K562 (cell line): ENCODE measurements around the gene PPP1R15B. TPM values are rescaled to one million over a fixed set of nuclear protein-coding genes. Genes with fewer than 3 reads are reported as not detected.

Source experiments
- ATAC-seq: fragments of 200-7000 bp; cut with Tn5 transposase; 3 replicates; pipeline ENCODE4 v1.9.1; 2020; ENCODE audit warnings: moderate library complexity
- BruUV-seq: library from RNA; stranded (reverse); fragments of 400-500 nt; replicated peaks from 2 replicates; lab custom pipeline; 2021; lab: Mats Ljungman, UMichigan
- CTCF ChIA-PET: fragments of 300-600 bp; formaldehyde crosslinking; extraction: SDS; loops from one replicate; lab custom pipeline; 2021; ENCODE audit warnings: low intra/inter-chr PET ratio; lab: Yijun Ruan, JAX
- POLR2A ChIA-PET: fragments of 300-600, 350-650 bp; sonication (Branson Sonifier 250); formaldehyde crosslinking; extraction: SDS; loops from one replicate; lab custom pipeline; 2021; ENCODE audit warnings: antibody characterized with exemption, inconsistent platforms; lab: Yijun Ruan, JAX
- DNase-seq, 4 experiments: peaks; one replicate each; pipeline versions ENCODE4 v3.0.0 to v3.0.0-alpha.2; 2011 to 2018; ENCODE audit warnings: low spot score in 3 of 4, mixed read lengths in 3 of 4; ENCODE audit errors: extremely low read depth in 1 of 4
- FAIRE-seq: peaks from 2 replicates; lab custom pipeline; 2011; peaks lifted over from hg19 to GRCh38; lab: Jason Lieb, UNC
- H2AFZ ChIP-seq: 2 replicates; pipeline ENCODE4 v1.6.0; 2011; ENCODE audit warnings: low read depth, low read length, control low read depth, inconsistent platforms
- H3K27ac ChIP-seq: fragments of 200-600 bp; 3 replicates; pipeline ENCODE4 v1.8.0; 2011; ENCODE audit warnings: low read depth, mild to moderate bottlenecking, control low read depth, inconsistent platforms, low read length, moderate library complexity, mixed read lengths; ENCODE audit errors: extremely low read depth
- H3K27me3 ChIP-seq, 2 experiments: fragments of 300-600 bp in 1 of 2; 2 replicates in 1 of 2; 3 replicates in 1 of 2; pipeline versions ENCODE4 v1.6.0 to v1.8.0; 2011; ENCODE audit warnings: inconsistent platforms in 2 of 2, low read length in 2 of 2, mild to moderate bottlenecking in 1 of 2, mixed read lengths in 1 of 2, moderate library complexity in 1 of 2; ENCODE audit not compliant: control insufficient read depth in 2 of 2, insufficient read depth in 2 of 2
- H3K36me3 ChIP-seq: fragments of 300-600 bp; 3 replicates; pipeline ENCODE4 v1.8.0; 2011; ENCODE audit warnings: mild to moderate bottlenecking, low read length, inconsistent platforms; ENCODE audit not compliant: control insufficient read depth, insufficient read depth
- H3K4me1 ChIP-seq, 2 experiments: fragments of 200-600 bp in 1 of 2; replicated peaks in 1 of 2; 2 replicates in 1 of 2; 3 replicates in 1 of 2; pipeline versions ENCODE4 v1.5.1 to v1.8.0; 2011; ENCODE audit warnings: inconsistent platforms in 2 of 2, low read length in 2 of 2, mild to moderate bottlenecking in 1 of 2, mixed read lengths in 1 of 2, moderate library complexity in 1 of 2; ENCODE audit not compliant: control insufficient read depth in 2 of 2, insufficient read depth in 2 of 2
- H3K4me2 ChIP-seq: 2 replicates; pipeline ENCODE4 v1.6.1; 2011; ENCODE audit warnings: low read length, control low read depth, inconsistent platforms, mixed read lengths; ENCODE audit not compliant: insufficient read depth
- H3K4me3 ChIP-seq: fragments of 200-600 bp; sonication (generic), shearing (Covaris generic); 2 replicates; pipeline ENCODE4 v1.5.1; 2016; ENCODE audit warnings: control low read depth, inconsistent platforms
- H3K79me2 ChIP-seq: fragments of 200-600 bp; 3 replicates; pipeline ENCODE4 v1.8.0; 2011; ENCODE audit warnings: low read length, inconsistent platforms; ENCODE audit not compliant: control insufficient read depth, insufficient read depth
- H3K9ac ChIP-seq, 2 experiments: 2 replicates each; pipeline versions ENCODE4 v1.6.0 to v1.6.1; 2011; ENCODE audit warnings: low read depth in 2 of 2, low read length in 2 of 2, control low read depth in 1 of 2, inconsistent platforms in 1 of 2, mild to moderate bottlenecking in 1 of 2, mixed read lengths in 1 of 2; ENCODE audit not compliant: insufficient read depth in 1 of 2
- H3K9me1 ChIP-seq: one replicate; pipeline ENCODE4 v1.6.0; 2011; ENCODE audit warnings: inconsistent platforms, mild to moderate bottlenecking, low read length, moderate library complexity; ENCODE audit not compliant: control insufficient read depth, insufficient read depth
- H3K9me3 ChIP-seq: replicated peaks from 2 replicates; pipeline ENCODE4 v1.5.1; 2011; ENCODE audit warnings: low read depth, low read length, inconsistent platforms; ENCODE audit not compliant: control insufficient read depth, insufficient read depth
- H4K20me1 ChIP-seq: replicated peaks from 2 replicates; pipeline ENCODE4 v1.6.1; 2011; ENCODE audit warnings: low read length, inconsistent platforms, mixed read lengths; ENCODE audit not compliant: control insufficient read depth, insufficient read depth
- ATF7 ChIP-seq: fragments of 450-650 bp; IDR thresholded peaks from 2 replicates; pipeline ENCODE4 v1.7.1; 2014; ENCODE audit warnings: mild to moderate bottlenecking, moderate library complexity
- BHLHE40 ChIP-seq: IDR thresholded peaks from 2 replicates; pipeline ENCODE4 v1.6.1; 2011; ENCODE audit warnings: low read length, improper control_type of control experiment
- CC2D1A ChIP-seq: fragments of 450-650 bp; IDR thresholded peaks from 2 replicates; pipeline ENCODE4 v1.6.1; 2017; ENCODE audit warnings: mild to moderate bottlenecking
- EP400 ChIP-seq: fragments of 450-650 bp; IDR thresholded peaks from 2 replicates; pipeline ENCODE4 v1.6.1; 2017; ENCODE audit warnings: antibody characterized with exemption, mild to moderate bottlenecking, moderate library complexity
- FOXJ2 ChIP-seq: fragments of 200-800 bp; sonication (Bioruptor generic); IDR thresholded peaks from 2 replicates; pipeline ENCODE4 v1.6.1; 2016; ENCODE audit warnings: missing genetic modification characterization, missing compliant biosample characterization
- GABPB1 ChIP-seq: sonication (generic); formaldehyde crosslinking; IDR thresholded peaks from 2 replicates; pipeline ENCODE4 v1.8.0; 2022; ENCODE audit warnings: mild to moderate bottlenecking, missing genetic modification reagents
- HNRNPLL ChIP-seq: fragments of 200-400 bp; formaldehyde crosslinking; IDR thresholded peaks from 2 replicates; pipeline ENCODE4 v1.6.1; 2017; ENCODE audit warnings: low read length, low read depth, mild to moderate bottlenecking; ENCODE audit not compliant: poor library complexity, severe bottlenecking
- OTX1 ChIP-seq: fragments of 450-650 bp; formaldehyde crosslinking; IDR thresholded peaks from 2 replicates; pipeline ENCODE4 v1.4.0; 2022; ENCODE audit warnings: mild to moderate bottlenecking
- POLR3A ChIP-seq: IDR thresholded peaks from 2 replicates; pipeline ENCODE4 v1.6.1; 2011; ENCODE audit warnings: borderline replicate concordance, mild to moderate bottlenecking, moderate library complexity; ENCODE audit not compliant: insufficient read length, insufficient read depth; ENCODE audit errors: extremely low read depth
- ZNF57 ChIP-seq: fragments of 450-650 bp; formaldehyde crosslinking; IDR thresholded peaks from 2 replicates; pipeline ENCODE4 v1.4.0; 2020; ENCODE audit warnings: mild to moderate bottlenecking, moderate library complexity
- WGBS: fragments of 100-300 bp; shearing (Covaris generic); methylation state at CpG from one replicate; pipeline ENCODE4 v1.1.6; 2016; ENCODE audit warnings: low coverage, mixed read lengths; ENCODE audit not compliant: insufficient coverage; ENCODE audit errors: missing lambda C conversion rate; 5-methylcytosine and 5-hydroxymethylcytosine counted together
- in situ Hi-C: fragments of 300-500 bp; cut with MboI; formaldehyde crosslinking; loops from 4 replicates; pipeline ENCODE4 v1.15.0; 2018; ENCODE audit warnings: inconsistent platforms, mixed read lengths
- intact Hi-C: fragments of 100-400 bp; cut with micrococcal nuclease; formaldehyde crosslinking; loops from 2 replicates; pipeline ENCODE4 v1.14.2; 2022
- polyA plus RNA-seq, 8 experiments: library from polyadenylated mRNA; depleted of rRNA in 4 of 8; stranded (reverse) in 5 of 8; unstranded in 3 of 8; fragments of >200 nt; fragmentation: Nextera tagmentation in 2 of 8; fragmentation: Illumina TruSeq in 1 of 8; extraction: Ambion mirVana in 2 of 8; extraction: Trizol in 1 of 8; gene quantifications; 2 replicates each; pipeline versions ENCODE4 v1.2.1 to v1.2.3, GENCODE V29; 2011 to 2014; ENCODE audit warnings: inconsistent platforms in 1 of 8, missing spikeins in 1 of 8
- total RNA-seq, 7 experiments: library from RNA; depleted of rRNA in 6 of 7; stranded (reverse); fragments of >200 nt in 6 of 7; fragmentation: Illumina TruSeq in 2 of 7; extraction: Trizol in 2 of 7; gene quantifications; 2 replicates each; pipeline versions ENCODE4 v1.2.1 to v1.2.3, GENCODE V29; 2011 to 2021; ENCODE audit warnings: low replicate concordance in 1 of 7
- TF ChIP-seq, protein P1 (sequence below): fragments of 450-650 bp; IDR thresholded peaks from 2 replicates; pipeline ENCODE4 v1.6.1; 2016; ENCODE audit warnings: borderline replicate concordance
- TF ChIP-seq, protein P2 (sequence below): IDR thresholded peaks from 2 replicates; pipeline ENCODE4 v1.6.1; 2016; ENCODE audit warnings: missing genetic modification characterization, missing compliant biosample characterization
- TF ChIP-seq, protein P3 (sequence below): fragments of 450-650 bp; IDR thresholded peaks from 2 replicates; pipeline ENCODE4 v1.7.0; 2016; ENCODE audit warnings: borderline replicate concordance

PPP1R15B gene
- total and polyA plus RNA-seq, 9 of the 15 experiments (the other 6 are each of a cell fraction or from before 2014, with no cell fraction given): 17.0 to 48.1 (median 30.8) TPM

DNA sequence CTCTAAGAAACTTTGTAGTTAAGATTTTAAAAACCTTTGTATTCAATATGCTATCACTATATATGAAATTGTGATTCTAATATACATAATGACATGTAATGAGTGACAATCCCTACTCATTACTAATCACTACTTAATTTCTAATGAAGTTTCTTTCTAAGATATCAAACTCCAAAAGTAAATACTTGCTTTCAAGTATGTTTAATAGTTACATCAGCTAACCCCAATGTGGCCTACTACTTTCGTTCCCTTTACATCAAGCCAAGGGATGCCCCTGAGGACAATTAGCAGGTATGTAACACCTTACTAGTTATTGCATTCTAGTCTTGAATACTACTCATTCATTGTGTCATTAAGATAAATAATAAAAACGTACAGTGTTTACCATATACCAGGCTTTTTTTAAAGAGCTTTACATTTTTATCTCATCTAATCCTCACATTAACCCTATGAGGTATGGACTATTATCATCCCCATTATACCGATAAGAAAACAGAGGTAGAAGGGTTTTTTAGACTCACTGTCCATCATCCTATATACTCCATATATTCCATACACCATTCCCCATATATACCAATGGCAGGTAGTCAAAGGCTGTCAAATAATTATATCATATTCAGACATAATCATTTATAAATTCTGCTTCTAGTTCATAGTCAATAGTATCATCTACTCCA is 4.2 kb downstream of the PPP1R15B start (continued):
- TF ChIP-seq ZNF57 (CRISPR knock-in tag) (no peak), OTX1 (CRISPR knock-in tag) (no peak)

DNA sequence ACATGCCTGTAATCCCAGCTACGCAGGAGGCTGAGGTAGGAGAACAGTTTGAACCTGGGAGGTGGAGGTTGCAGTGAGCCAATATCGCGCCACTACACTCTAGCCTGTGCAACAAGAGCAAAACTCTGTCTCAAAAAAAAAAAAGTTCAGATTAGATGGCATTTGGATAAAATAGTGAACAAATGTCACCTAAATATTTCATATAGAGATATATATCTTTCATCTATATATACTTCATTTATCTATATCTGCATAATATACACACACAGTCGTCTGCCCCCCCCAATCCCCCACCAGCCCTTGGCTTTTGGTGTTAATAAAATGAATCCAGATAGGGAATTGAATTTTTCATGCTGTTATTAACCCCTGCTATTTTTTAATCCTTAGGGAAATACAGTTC is 5.0 kb downstream of the PPP1R15B start:
- ATAC-seq: no peak
- WGBS: 32% methylated on average over 4 of the region's 4 CpGs
- in situ Hi-C loops (no loop called here), intact Hi-C loops (no loop called here)
- H4K20me1 ChIP-seq: peaks cover 59% of the 10 kb centered on the region
- H3K79me2 ChIP-seq: peaks cover 82% of the 10 kb centered on the region
- no peak overlapping the region for H2AFZ ChIP-seq
- BruUV-seq: no TSS peak
- no peak for FAIRE-seq
- peaks cover under 1 to 4% of the 10 kb centered on the region in 2 experiments; a peak in 3 of 5 replicates for H3K4me1 ChIP-seq
- H3K27ac ChIP-seq: no peak overlapping the region
- H3K36me3 ChIP-seq: peaks cover 82% of the 10 kb centered on the region
- peak overlapping the region in 1 of 2 experiments; percentile 95; a peak in 2 of 4 replicates for H3K9ac ChIP-seq
- no peaks in the 10 kb centered on the region for H3K9me3 ChIP-seq
- H3K4me3 ChIP-seq: peak overlapping the region; percentile 90
- CTCF ChIA-PET: no interaction called here
- peak overlapping the region; percentile 25 for H3K4me2 ChIP-seq
- no peak for DNase-seq
- H3K9me1 ChIP-seq: no peaks in the 10 kb centered on the region
- POLR2A ChIA-PET: interaction anchor here (1.4 to 5.8 kb wide), 3 partner anchors 8 to 110 kb away, joined by 3 to 87 read pairs (median 24); partner anchors contain the start of gene MDM4
- H3K27me3 ChIP-seq: no peaks in the 10 kb centered on the region
- TF ChIP-seq, protein P1, sequence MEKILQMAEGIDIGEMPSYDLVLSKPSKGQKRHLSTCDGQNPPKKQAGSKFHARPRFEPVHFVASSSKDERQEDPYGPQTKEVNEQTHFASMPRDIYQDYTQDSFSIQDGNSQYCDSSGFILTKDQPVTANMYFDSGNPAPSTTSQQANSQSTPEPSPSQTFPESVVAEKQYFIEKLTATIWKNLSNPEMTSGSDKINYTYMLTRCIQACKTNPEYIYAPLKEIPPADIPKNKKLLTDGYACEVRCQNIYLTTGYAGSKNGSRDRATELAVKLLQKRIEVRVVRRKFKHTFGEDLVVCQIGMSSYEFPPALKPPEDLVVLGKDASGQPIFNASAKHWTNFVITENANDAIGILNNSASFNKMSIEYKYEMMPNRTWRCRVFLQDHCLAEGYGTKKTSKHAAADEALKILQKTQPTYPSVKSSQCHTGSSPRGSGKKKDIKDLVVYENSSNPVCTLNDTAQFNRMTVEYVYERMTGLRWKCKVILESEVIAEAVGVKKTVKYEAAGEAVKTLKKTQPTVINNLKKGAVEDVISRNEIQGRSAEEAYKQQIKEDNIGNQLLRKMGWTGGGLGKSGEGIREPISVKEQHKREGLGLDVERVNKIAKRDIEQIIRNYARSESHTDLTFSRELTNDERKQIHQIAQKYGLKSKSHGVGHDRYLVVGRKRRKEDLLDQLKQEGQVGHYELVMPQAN: 0 out of 2 replicates have a peak, but pooled peaks have one; percentile 32
- no peak for TF ChIP-seq BHLHE40
- TF ChIP-seq, protein P2, sequence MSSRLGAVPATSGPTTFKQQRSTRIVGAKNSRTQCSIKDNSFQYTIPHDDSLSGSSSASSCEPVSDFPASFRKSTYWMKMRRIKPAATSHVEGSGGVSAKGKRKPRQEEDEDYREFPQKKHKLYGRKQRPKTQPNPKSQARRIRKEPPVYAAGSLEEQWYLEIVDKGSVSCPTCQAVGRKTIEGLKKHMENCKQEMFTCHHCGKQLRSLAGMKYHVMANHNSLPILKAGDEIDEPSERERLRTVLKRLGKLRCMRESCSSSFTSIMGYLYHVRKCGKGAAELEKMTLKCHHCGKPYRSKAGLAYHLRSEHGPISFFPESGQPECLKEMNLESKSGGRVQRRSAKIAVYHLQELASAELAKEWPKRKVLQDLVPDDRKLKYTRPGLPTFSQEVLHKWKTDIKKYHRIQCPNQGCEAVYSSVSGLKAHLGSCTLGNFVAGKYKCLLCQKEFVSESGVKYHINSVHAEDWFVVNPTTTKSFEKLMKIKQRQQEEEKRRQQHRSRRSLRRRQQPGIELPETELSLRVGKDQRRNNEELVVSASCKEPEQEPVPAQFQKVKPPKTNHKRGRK (tag): 0 out of 2 replicates have a peak, but pooled peaks have one; percentile 20
- no peak for TF ChIP-seq EP400
- TF ChIP-seq GABPB1: no peak
- no peak for TF ChIP-seq ATF7
- TF ChIP-seq HNRNPLL: no peak
- TF ChIP-seq, protein P3, sequence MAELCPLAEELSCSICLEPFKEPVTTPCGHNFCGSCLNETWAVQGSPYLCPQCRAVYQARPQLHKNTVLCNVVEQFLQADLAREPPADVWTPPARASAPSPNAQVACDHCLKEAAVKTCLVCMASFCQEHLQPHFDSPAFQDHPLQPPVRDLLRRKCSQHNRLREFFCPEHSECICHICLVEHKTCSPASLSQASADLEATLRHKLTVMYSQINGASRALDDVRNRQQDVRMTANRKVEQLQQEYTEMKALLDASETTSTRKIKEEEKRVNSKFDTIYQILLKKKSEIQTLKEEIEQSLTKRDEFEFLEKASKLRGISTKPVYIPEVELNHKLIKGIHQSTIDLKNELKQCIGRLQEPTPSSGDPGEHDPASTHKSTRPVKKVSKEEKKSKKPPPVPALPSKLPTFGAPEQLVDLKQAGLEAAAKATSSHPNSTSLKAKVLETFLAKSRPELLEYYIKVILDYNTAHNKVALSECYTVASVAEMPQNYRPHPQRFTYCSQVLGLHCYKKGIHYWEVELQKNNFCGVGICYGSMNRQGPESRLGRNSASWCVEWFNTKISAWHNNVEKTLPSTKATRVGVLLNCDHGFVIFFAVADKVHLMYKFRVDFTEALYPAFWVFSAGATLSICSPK: no peak
- TF ChIP-seq POLR3A: no peak
- no peak for TF ChIP-seq FOXJ2 (tag)
- TF ChIP-seq CC2D1A: no peak
